B cell (primary cell): ENCODE results near the gene POLR1H.

Source experiments
- EZH2 ChIP-seq: IDR thresholded peaks from 2 replicates; pipeline ENCODE4 v1.6.1; 2012; ENCODE audit warnings: borderline replicate concordance, low read depth, mild to moderate bottlenecking, moderate library complexity, low read length; ENCODE audit not compliant: insufficient read depth, poor library complexity, severe bottlenecking
- TF ChIP-seq, protein P1 (sequence below): fragments of 200-600 bp; IDR thresholded peaks from one replicate; pipeline ENCODE4 v1.8.0; 2022; ENCODE audit warnings: antibody characterized with exemption, mild to moderate bottlenecking

- TF ChIP-seq, protein P1, sequence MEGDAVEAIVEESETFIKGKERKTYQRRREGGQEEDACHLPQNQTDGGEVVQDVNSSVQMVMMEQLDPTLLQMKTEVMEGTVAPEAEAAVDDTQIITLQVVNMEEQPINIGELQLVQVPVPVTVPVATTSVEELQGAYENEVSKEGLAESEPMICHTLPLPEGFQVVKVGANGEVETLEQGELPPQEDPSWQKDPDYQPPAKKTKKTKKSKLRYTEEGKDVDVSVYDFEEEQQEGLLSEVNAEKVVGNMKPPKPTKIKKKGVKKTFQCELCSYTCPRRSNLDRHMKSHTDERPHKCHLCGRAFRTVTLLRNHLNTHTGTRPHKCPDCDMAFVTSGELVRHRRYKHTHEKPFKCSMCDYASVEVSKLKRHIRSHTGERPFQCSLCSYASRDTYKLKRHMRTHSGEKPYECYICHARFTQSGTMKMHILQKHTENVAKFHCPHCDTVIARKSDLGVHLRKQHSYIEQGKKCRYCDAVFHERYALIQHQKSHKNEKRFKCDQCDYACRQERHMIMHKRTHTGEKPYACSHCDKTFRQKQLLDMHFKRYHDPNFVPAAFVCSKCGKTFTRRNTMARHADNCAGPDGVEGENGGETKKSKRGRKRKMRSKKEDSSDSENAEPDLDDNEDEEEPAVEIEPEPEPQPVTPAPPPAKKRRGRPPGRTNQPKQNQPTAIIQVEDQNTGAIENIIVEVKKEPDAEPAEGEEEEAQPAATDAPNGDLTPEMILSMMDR = no peak
- TF ChIP-seq EZH2 = no peak
These were observed 37.1 kb downstream of the POLR1H start for GRCh38 chr6:30097902-30098768.
